ENCODE measurements around the gene CWH43.
"Not testable (repeated sequence)": the region's sequence is repeated elsewhere in the genome, so short reads cannot be mapped to it uniquely, and the experiment has no call there.

CWH43 gene

GRCh38 chr4:48974979-48975640 lies 11.0 kb upstream of the CWH43 start:
- no peak overlapping the region for H3K4me3 ChIP-seq (ENCODE audit: low read depth, low read length)
- TF ChIP-seq CTCF (IDR thresholded peaks at IDR 0.05; ENCODE audit: low read depth, low read length), result no peak

- no peak for TF ChIP-seq CTCF (IDR thresholded peaks at IDR 0.05; ENCODE audit: low read depth, low read length)
- H3K4me3 ChIP-seq (ENCODE audit: low read depth, low read length), result no peak overlapping the region
Observed at GRCh38 chr4:48976041-48976440, 10.0 kb upstream of the CWH43 start.

- TF ChIP-seq CTCF (IDR thresholded peaks at IDR 0.05; ENCODE audit: low read depth, low read length), result no peak
- H3K4me3 ChIP-seq (ENCODE audit: low read depth, low read length), result no peak overlapping the region
Observed at GRCh38 chr4:48979914-48980579, 6.0 kb upstream of the CWH43 start.

GRCh38 chr4:48984005-48984404 lies 2.1 kb upstream of the CWH43 start:
- not testable (repeated sequence) for H3K4me3 ChIP-seq (ENCODE audit: low read depth, low read length)

GRCh38 chr4:48985602-48985975 lies 486 bp upstream of the CWH43 start:
- no peak for TF ChIP-seq CTCF (IDR thresholded peaks at IDR 0.05; ENCODE audit: low read depth, low read length)

GRCh38 chr4:48986654-48987164 lies 634 bp downstream of the CWH43 start:
- no peak for TF ChIP-seq CTCF (IDR thresholded peaks at IDR 0.05; ENCODE audit: low read depth, low read length)
- no peak overlapping the region for H3K4me3 ChIP-seq (ENCODE audit: low read depth, low read length)

More at GRCh38 chr4:48985602-48985975, 486 bp upstream of the CWH43 start:
- no peak overlapping the region for H3K4me3 ChIP-seq (ENCODE audit: low read depth, low read length)

GRCh38 chr4:48989461-48990203 lies 3.6 kb downstream of the CWH43 start:
- no peak for TF ChIP-seq CTCF (IDR thresholded peaks at IDR 0.05; ENCODE audit: low read depth, low read length)
- H3K4me3 ChIP-seq (ENCODE audit: low read depth, low read length), result no peak overlapping the region

All from WI38 (cell line).